Urinary bladder (tissue), 4 donors: Measurements from ENCODE around the gene AMER3. TPM values are rescaled to one million over a fixed set of nuclear protein-coding genes. Genes with fewer than 3 reads are reported as not detected.

Experiments used
- DNase-seq: peaks from one replicate; pipeline ENCODE4 v3.0.0-alpha.2; 2015; ENCODE audit errors: extremely low spot score
- H3K27ac ChIP-seq: one replicate; pipeline ENCODE4 v1.5.1; 2013; ENCODE audit warnings: low read depth, mild to moderate bottlenecking, moderate library complexity
- H3K36me3 ChIP-seq: one replicate; pipeline ENCODE4 v1.6.1; 2013; ENCODE audit warnings: mild to moderate bottlenecking, moderate library complexity; ENCODE audit not compliant: insufficient read depth
- H3K4me1 ChIP-seq: one replicate; pipeline ENCODE4 v1.6.1; 2013; ENCODE audit warnings: mild to moderate bottlenecking, moderate library complexity; ENCODE audit not compliant: insufficient read depth
- H3K4me3 ChIP-seq: one replicate; pipeline ENCODE4 v1.5.1; 2013; ENCODE audit warnings: low read depth, low read length
- WGBS: extraction: QIAGEN DNeasy Blood & Tissue Kit; methylation state at CpG from one replicate; pipeline ENCODE4 v1.1.7; 2013; 5-methylcytosine and 5-hydroxymethylcytosine counted together
- polyA plus RNA-seq: library from polyadenylated mRNA; stranded (reverse); fragments of 200-250 nt; gene quantifications from one replicate; pipeline ENCODE4 v1.2.3, GENCODE V29; 2013
- total RNA-seq: library from RNA; depleted of rRNA; stranded (reverse); fragments of >200 nt; gene quantifications from one replicate; pipeline ENCODE4 v1.2.3, GENCODE V29; 2014
- donor health status: healthy with polysubstance abuse.
- donor health status: healthy.

Gene AMER3
- total and polyA plus RNA-seq, 2 donors, result 0.05 to 0.42 TPM

GRCh38 chr2:130776550-130776949 is 21.2 kb downstream of the AMER3 start:
- 45% methylated on average over 4 of the region's 4 CpGs for WGBS
- Histone ChIP-seq H3K27ac (no peak overlapping the region), H3K36me3 (no peaks in the 10 kb centered on the region), H3K4me1 (no peaks in the 10 kb centered on the region), H3K4me3 (no peak overlapping the region)
- no peak for DNase-seq

GRCh38 chr2:130778781-130779180 is 23.4 kb downstream of the AMER3 start:
- Histone ChIP-seq H3K4me1 (no peaks in the 10 kb centered on the region), H3K36me3 (no peaks in the 10 kb centered on the region), H3K27ac (no peak overlapping the region), H3K4me3 (no peak overlapping the region)
- no peak for DNase-seq
- WGBS, result 91% methylated on average over 9 of the region's 9 CpGs

GRCh38 chr2:130785466-130786055 is 30.2 kb downstream of the AMER3 start:
- H3K27ac ChIP-seq, result no peak overlapping the region
- no peak overlapping the region for H3K4me3 ChIP-seq
- no peaks in the 10 kb centered on the region for H3K4me1 ChIP-seq
- DNase-seq, result no peak
- WGBS, result 71% methylated on average over 12 of the region's 12 CpGs
- H3K36me3 ChIP-seq, result no peaks in the 10 kb centered on the region

DNA sequence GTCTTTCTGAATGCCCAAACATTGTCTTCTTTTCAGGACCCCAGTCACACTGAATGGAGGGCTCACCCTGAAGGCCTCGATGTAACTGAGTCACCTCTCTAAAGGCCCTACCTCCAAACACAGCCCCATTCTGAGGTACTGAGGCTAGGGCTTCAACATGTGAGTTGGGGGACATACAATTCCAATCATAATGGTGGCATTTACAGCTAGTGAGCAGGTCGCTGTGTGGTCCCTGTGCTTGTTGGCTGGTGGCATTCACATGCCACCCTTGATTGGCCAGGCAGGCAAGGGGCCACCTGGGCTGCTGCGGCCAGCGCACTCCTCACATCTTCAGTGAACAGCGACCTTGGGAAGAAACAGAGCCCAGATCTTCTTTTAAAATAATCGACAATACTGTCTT is 30.7 kb downstream of the AMER3 start:
- no peak for DNase-seq
- 92% methylated on average over 6 of the region's 6 CpGs for WGBS

DNA sequence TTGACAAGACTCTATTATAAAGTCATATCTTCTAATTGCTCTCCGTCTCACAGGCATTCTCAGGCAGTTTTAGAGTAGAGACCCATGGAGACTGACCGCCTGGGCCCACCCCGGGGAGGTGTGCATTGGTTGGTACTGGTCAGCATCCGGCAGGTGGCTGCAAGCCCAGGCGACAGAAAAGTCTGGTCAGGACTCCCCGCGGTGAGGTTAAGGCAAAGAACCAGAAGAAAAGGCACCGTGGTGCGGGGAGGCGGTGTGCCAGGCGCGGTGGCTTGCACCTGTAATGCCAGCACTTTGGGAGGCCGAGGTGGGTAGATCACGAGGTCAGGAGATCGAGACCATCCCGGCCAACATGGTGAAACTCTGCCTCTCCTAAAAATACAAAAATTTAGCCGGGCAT is 32.5 kb downstream of the AMER3 start:
- Histone ChIP-seq H3K4me1 (no peaks in the 10 kb centered on the region), H3K36me3 (no peaks in the 10 kb centered on the region), H3K27ac (no peak overlapping the region), H3K4me3 (no peak overlapping the region)
- WGBS, result 89% methylated on average over 17 of the region's 17 CpGs
- no peak for DNase-seq

More for the DNA sequence above, 30.7 kb downstream of the AMER3 start:
- H3K4me3 ChIP-seq, result no peak overlapping the region
- H3K4me1 ChIP-seq, result no peaks in the 10 kb centered on the region
- H3K36me3 ChIP-seq, result no peaks in the 10 kb centered on the region
- H3K27ac ChIP-seq, result no peak overlapping the region

- DNase-seq, result no peak
- no peaks in the 10 kb centered on the region for H3K36me3 ChIP-seq
- H3K4me3 ChIP-seq, result no peak overlapping the region
- no peak overlapping the region for H3K27ac ChIP-seq
- 73% methylated on average over 2 of the region's 2 CpGs for WGBS
- no peaks in the 10 kb centered on the region for H3K4me1 ChIP-seq
These were observed 35.0 kb downstream of the AMER3 start for GRCh38 chr2:130790312-130790711.

DNA sequence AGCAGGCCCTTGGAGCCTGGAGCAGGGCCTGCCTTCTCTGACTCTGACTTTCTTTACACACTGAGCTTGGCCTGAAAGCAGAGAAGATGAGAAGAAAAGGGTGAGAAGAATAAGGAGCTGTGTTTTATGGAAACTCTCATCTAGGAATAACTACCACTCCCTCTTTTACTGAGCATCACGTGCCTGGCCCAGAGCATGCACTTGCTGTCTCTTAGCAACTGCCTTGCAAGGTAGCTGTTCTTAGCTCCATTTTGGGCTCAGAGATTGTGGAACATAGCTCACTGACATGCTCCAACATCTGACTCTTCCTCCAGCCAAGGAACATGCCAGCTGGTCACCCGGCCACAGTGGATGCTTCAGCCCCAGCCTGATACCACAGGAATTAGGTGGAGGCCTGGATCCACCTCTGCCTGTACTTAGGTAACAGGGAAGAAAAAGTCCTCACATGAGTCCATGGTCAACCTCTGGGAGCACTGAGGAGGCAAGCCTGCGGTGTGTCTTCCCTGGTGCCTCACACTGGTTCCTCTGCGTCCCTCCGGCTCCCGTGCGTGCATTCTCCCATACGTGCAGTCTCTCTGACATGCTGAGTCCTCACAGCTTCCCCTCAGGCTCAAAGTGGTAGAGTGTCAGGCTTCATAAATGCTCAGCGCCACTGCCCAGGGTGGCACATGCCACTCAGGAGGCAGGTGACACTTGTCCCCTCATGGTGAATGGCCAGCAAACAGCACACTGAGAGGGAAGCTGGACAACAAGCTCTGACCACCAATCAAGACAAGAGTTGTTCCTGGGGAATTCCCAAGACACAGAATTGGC is 35.7 kb downstream of the AMER3 start:
- WGBS, result 81% methylated on average over 9 of the region's 9 CpGs
- no peak for DNase-seq
- no peak overlapping the region for H3K4me3 ChIP-seq
- no peaks in the 10 kb centered on the region for H3K4me1 ChIP-seq
- no peak overlapping the region for H3K27ac ChIP-seq
- H3K36me3 ChIP-seq, result no peaks in the 10 kb centered on the region

GRCh38 chr2:130791617-130791939 is 36.2 kb downstream of the AMER3 start:
- Histone ChIP-seq H3K36me3 (no peaks in the 10 kb centered on the region), H3K4me1 (no peaks in the 10 kb centered on the region), H3K27ac (no peak overlapping the region), H3K4me3 (no peak overlapping the region)
- WGBS, result 31% methylated on average over 4 of the region's 4 CpGs
- DNase-seq, result no peak

DNA sequence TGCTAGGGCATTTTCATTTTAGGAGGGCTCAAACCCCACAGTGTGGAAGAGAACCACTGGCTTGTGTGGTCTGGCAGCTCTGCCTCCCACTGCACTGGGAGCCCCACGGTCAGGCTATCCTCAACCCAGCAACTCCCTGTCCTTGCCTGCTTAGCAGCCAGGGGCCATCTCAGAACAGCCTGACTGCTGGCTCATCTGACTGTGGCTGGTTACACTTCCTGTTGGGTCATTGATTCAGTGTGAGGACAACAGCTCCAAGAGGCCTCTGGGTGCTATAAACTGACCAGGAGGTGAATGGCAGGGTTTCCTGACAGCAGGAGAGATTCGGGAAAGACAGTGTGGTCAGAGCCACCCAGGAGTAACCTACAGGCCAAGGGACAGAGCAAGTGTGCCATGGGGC is 40.1 kb downstream of the AMER3 start:
- H3K4me3 ChIP-seq, result no peak overlapping the region
- H3K4me1 ChIP-seq, result no peaks in the 10 kb centered on the region
- 28% methylated on average over 2 of the region's 2 CpGs for WGBS
- H3K36me3 ChIP-seq, result no peaks in the 10 kb centered on the region
- no peak for DNase-seq
- no peak overlapping the region for H3K27ac ChIP-seq

DNA sequence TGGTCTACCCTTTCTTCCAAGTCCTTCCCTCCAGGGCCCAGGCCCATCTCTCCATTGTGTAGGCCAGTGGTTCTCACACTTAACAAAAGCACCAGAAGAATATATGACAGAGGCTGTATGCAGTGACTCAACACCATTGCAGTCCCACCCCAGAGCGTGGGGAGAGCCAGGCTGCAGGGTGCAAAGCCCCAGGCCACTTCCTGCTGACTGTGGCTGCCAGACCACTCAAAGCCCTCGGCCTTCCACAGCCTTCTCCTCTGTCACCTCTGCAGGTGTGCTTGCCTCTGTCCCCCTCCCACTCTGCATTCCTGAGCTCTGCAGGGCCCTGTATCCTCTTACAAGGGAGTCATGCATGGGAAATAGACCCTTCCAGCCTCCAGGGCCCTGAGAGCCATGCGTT is 41.0 kb downstream of the AMER3 start:
- H3K4me3 ChIP-seq, result no peak overlapping the region
- H3K36me3 ChIP-seq, result no peaks in the 10 kb centered on the region
- H3K27ac ChIP-seq, result no peak overlapping the region
- WGBS, result 61% methylated on average over 3 of the region's 3 CpGs
- no peaks in the 10 kb centered on the region for H3K4me1 ChIP-seq
- DNase-seq, result no peak

- Histone ChIP-seq H3K36me3 (no peaks in the 10 kb centered on the region), H3K27ac (peak overlapping the region; percentile 81), H3K4me3 (peak overlapping the region; percentile 60), H3K4me1 (no peaks in the 10 kb centered on the region)
- WGBS, result under 1% methylated on average over 96 of the region's 96 CpGs
- DNase-seq, result peak; percentile 42
These were observed 42.4 kb downstream of the AMER3 start for GRCh38 chr2:130797493-130798435.

- Histone ChIP-seq H3K4me1 (no peaks in the 10 kb centered on the region), H3K27ac (no peak overlapping the region)
- no peak for DNase-seq
These were observed 43.3 kb downstream of the AMER3 start for GRCh38 chr2:130798472-130799218.

DNA sequence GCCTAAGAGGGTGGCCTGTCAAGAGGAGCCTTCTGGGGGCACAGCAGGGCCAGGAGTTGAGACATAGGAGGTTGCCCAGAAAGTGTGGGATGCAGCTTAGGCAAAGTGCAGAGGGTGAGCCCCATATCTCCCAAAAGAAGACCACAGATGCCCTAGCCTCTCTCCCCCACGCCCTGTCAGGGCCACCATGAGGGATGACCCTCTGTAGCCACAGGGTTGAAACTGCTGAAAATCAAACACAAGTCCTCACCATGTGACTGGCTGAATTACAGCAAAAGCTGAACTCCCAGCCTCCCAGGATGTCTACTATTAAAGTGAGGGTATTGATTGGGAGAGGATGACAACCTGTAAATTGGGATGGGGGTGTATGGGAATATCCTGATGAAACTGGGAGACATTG is 44.0 kb downstream of the AMER3 start:
- DNase-seq, result no peak
- Histone ChIP-seq H3K27ac (no peak overlapping the region), H3K4me3 (no peak overlapping the region), H3K36me3 (no peaks in the 10 kb centered on the region), H3K4me1 (no peaks in the 10 kb centered on the region)
- WGBS, result 96% methylated on average over 1 of the region's 1 CpG

More at GRCh38 chr2:130798472-130799218, 43.3 kb downstream of the AMER3 start:
- Histone ChIP-seq H3K36me3 (no peaks in the 10 kb centered on the region), H3K4me3 (peak overlapping the region; percentile 60)
- 24% methylated on average over 30 of the region's 30 CpGs for WGBS
